ENCODE measurements around the gene DACH1. TPM values are rescaled to one million over a fixed set of nuclear protein-coding genes. Genes with fewer than 3 reads are reported as not detected.
"Not testable (repeated sequence)": the region's sequence is repeated elsewhere in the genome, so short reads cannot be mapped to it uniquely, and the experiment has no call there.

DACH1 gene
- total RNA-seq = 31.0 TPM

DNA sequence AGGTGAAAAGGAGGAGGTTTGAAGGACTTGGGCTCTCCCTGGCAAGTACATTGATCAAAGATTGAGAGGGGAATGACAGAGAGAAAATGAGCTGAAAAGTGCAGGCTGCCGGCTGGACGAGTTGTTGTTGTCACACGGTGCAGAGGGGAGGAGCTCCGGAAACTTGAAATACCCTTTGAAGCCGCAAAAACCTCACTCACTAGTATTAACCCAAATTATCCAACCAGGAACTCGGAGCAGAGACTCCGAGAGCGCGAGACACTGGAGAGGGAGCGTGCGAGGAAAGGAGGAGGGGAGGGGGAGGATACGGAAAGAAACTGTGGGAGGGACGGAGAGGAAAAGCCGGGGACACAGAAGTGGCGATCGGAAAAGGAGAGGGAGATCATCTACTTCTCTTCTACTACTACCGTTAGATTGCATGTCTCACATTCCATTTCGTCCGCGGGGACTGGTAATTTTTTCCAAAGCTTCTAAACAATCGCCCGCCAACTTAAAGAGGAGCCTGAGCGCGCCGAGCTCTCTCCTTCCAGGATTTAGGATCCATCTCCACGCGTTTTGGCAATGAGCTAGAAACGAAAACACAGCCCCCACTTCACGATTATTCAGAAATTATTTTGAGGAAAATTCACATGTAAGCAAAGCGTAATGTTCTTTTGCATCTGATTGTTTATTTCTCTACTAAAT lies at the start of gene DACH1:
DACH1 (minus strand) TSS at position 74 of the 684 bp plus-strand sequence.
- DNase-seq (ENCODE audit: low spot score) = peak; percentile 89

DNA sequence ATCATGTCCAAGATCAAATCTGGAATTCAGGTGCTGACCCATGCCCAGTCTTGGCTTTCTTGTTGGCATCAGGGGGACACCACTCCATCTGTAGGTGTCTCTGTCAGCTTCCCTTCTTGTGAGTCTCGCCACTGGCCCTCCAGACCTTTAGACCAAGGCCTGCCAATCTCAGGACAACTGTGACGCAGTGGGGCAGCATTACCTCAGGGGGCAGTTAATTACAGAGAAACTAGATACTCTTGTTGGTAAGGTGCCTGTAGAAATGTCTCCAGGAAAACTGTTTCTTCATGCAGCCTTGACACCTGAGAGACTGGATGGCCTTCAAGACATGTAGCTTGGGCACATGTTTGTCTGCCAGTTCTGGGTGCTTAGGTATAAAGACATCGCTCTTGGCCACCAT lies 46.7 kb upstream of the DACH1 start:
- no peak for DNase-seq (ENCODE audit: low spot score)

DNA sequence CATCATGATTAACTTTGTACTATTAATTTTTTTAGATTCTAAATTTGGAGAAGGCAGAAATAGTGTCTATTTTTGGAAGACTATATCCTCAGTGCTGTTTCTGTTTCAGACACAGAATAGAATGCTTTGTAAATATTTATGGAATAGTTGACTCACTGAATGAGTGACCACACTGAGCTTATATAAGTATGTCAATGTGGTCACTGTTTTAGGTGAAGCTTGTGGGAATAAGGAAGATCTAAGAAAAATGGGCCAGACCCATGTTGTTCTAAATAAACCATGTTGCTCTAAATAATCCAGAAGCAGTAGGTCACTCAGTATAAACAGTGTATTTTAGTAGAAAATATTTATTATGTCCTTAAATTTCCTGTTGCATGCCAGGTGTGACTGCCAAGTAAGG lies 45.5 kb upstream of the DACH1 start:
- no peak for DNase-seq (ENCODE audit: low spot score)

DNA sequence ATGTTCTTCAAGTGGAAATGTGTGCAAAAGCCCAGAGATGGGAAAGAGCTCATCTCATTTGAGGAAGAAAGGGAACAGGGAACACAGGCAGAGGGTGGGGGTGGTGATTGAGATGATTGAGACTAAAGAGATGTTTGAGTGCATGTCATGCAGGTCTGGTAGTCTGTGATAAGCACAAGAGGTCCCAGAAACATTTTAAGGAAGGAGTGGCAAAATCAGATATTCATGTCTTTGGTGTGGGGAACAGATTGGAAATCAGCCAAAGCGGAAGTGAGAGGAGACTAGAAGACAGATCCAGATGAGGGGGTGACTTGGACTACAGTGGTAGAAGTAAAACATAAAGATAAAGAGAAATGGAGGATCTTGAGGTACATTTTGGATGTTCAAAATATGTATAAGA lies 39.4 kb upstream of the DACH1 start:
- no peak for DNase-seq (ENCODE audit: low spot score)

DNA sequence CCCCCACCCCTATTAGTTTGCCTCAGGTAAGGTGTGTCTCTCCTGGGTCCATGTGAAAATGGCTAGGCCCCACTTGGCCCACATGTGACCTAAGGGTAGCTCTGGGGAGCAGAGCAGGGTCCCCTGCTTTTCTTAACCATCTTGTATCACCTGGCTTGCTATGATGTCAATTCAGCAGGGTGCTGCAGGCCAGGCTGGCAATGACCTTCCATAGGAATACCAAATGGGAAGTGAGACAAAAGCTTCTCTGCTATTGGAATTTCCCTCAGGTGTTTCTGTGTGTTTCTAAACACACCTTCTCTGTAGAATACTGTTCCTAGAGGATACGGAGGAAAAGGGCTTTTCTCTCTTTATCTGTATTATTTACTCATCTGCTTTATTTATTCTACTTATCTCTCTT lies 35.7 kb upstream of the DACH1 start:
- no peak for DNase-seq (ENCODE audit: low spot score)

DNA sequence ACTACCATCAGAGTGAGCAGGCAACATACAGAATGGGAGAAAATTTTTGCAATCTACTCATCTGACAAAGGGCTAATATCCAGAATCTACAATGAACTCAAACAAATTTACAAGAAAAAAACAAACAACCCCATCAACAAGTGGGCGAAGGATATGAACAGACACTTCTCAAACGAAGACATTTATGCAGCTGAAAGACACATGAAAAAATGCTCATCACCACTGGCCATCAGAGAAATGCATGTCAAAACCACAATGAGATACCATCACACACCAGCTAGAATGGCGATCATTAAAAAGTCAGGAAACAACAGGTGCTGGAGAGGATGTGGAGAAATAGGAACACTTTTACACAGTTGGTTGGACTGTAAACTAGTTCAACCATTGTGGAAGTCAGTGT lies 26.5 kb upstream of the DACH1 start:
- not testable (repeated sequence) for DNase-seq (ENCODE audit: low spot score)

DNA sequence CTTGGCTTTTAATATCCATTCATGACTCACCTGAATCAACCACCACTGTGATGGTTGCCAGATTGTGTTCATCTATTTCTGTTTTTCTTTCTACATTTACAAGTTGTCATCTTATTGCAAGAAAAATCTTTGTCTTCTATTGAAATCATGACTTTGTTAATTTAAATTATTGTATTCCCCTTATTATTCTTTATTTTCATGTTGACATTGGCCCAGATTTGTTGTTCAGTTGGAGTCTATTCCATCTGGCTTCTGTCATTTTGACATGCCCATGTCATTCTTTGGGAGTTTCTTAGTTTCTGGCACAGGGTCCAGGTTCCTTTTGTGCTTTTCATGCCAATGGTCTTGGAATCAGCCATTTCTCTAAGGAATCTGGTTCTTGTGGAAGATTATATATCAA lies 19.9 kb upstream of the DACH1 start:
- no peak for DNase-seq (ENCODE audit: low spot score)

DNA sequence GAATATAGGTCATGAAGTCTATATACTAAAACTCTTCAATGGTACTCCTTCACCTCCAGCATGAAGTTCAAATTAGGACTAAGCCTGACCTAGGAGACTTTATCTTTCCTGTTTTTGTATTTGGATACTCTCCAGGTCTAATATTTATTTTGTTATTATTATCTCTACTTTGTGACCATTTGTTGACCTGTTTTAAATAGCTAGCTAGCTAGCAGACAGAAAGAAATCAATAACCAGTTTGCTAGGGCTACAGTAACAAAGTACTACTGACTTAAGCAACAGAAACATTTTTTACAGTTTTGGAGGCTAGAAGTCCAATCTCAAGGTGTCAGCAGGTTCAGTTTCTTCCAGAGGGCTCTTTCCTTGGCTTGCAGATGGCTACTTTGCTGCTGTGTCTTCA lies 15.1 kb upstream of the DACH1 start:
- DNase-seq (ENCODE audit: low spot score) = no peak

DNA sequence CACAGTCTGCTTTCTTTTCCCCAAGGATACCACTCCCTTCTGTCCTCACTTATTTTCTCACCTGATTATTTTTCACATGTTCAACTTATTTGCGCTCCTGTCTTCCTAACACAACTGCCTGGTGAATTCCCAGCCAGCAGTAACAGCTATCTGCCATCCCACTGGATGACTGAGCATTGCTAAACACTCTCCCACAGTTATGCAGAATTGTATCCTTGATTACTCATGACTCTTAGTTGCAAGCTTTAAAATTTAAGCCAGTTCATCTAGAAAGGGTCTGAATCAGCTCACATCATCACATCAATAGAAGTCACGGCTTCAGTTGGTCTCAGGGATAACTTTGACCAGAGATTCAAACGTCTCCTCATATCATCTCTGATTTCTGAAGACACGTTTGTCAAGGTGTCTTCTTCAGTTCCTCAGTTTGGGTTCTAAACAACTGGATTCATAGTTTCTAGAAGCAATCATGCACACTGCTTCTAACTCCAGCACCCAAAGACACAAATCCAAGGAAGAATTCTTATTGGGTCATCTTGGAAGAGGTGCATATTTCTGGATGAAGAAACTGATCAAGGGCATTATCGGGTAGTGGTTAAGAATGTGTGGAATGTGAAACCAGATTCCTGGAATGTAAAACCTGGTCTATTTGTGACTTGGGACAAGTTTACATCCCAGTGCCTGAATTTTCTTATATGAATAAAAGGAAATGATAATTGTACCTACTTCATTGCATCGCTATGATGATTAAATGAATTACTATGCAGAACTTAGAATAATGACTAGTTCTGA lies 13.9 kb upstream of the DACH1 start:
- no peak for DNase-seq (ENCODE audit: low spot score)

DNA sequence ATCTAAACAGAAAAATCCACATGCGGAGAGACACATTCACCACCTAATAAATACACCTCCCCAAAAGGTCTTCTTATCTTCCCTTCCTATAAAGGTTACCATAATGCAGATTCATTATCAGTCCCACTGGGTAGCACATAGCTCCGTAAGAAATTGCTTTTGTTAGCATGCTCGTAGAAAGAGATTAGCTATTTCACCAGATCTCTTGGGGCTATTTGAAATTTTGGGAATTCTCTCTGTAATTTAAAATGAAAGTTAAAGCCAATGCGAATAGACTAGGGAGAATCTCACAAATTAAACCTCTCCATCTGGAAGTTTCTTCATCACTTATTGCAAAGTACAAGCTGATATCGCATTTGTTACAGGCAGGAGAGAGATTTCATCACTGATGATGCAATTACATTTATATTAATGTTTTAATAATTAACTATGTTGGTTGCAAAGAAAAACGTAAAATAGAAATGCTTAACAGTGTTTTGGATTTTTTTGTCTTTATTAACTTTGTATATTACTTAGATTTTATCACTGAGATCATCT lies 12.9 kb upstream of the DACH1 start:
- no peak for DNase-seq (ENCODE audit: low spot score)

DNA sequence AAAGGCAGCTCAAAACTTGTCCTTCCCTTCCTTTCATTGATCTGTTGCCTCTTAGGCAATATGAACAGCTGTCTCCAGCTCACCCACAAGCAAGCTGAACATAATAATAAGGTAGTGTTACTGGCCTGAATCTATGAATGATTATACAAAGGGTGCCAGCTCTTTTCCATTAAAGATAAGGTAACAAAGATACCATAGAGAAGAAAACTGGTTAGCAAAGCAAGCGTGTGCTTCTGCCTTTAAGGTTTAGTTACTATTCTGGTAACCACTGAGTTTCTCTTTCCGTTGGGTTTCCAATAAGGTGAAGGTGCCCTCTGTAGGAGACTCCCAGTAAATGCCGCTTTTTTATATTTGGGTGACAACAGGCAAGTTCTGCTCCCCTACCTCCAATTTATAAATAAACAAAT lies 12.1 kb upstream of the DACH1 start:
- DNase-seq (ENCODE audit: low spot score) = peak; percentile 26

DNA sequence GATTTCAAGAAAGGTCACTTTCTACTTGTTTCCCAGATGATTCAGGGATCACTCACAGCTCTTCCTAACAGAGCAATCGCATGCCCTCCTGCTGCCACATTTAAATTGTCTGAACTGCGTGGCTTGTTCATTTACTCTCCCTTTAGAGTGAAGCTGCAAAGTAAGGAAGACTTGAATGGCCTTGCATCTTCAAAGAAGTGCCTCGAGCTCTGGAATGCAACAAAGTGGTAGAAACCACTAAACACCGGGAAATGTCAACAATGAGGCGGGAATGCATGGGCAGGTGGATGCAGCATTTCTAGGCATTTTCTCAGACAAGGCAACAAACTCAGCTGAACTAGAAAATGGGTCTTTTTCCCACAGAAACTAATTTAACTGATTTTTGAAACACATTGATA lies 10.3 kb upstream of the DACH1 start:
- no peak for DNase-seq (ENCODE audit: low spot score)

DNA sequence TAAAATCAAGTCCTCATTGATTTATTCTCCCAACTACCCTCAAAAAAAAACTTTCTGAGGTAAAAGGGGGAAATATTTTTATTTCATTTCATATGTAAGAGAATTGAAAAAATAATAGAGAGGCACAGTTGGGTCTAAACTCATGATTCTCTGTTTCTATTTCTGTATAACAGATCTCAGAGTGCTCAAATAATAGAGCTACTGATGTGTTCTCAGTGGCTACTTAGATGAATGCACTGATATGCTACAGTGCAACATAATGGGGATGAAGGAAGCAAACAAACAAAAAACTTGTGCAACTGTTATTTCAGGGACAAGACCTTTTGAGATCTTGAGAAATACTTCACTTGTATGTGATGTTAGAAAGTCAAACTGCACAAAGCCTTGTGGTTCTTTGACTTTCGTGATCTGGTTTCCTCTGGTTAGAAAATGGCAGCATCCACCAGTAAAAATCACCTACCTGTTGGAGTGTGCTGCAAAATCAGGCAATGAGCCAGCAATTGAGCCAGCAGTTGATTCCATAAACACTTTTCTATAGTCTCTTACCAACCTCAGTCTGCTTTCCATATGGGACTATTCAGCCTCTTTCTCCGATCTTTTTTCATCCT lies 9.7 kb upstream of the DACH1 start:
- no peak for DNase-seq (ENCODE audit: low spot score)

DNA sequence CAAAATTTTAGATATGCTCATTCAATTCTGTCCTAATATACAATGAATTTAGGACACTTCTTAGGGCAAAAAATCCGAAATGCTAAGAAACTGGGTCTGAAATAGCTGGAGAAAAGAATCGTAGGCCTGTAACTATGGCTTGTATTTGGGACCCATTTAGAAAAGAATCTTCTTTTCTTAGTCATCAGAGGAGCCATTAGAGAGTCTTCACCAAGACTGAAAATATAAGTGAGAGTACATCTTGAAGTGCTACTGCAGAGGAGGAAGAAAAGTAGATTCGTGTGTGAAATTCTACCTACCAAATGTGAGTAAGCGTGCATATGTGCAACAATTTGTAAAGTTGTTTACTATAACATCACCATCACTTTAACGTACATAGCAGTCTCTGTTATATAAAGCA lies 8.8 kb upstream of the DACH1 start:
- DNase-seq (ENCODE audit: low spot score) = no peak

DNA sequence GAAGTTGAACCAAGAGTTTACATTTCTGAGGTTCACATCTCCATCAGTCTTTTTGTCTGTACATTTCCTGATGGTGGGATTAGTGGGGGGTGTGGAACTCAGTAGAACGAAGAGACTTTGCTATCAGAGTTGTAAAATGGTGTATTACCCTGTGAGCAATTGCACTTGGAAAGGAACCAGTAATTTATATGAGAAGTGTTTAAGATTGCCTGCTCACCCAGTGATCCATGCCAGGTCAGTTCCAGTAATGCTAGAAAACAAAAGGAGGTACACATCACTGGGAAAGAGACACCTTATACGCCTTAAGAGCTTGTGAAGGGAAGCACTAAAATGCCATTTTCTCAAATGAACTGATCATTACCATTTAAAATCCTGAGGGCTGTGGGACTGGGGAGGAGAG lies 7.5 kb upstream of the DACH1 start:
- DNase-seq (ENCODE audit: low spot score) = no peak

DNA sequence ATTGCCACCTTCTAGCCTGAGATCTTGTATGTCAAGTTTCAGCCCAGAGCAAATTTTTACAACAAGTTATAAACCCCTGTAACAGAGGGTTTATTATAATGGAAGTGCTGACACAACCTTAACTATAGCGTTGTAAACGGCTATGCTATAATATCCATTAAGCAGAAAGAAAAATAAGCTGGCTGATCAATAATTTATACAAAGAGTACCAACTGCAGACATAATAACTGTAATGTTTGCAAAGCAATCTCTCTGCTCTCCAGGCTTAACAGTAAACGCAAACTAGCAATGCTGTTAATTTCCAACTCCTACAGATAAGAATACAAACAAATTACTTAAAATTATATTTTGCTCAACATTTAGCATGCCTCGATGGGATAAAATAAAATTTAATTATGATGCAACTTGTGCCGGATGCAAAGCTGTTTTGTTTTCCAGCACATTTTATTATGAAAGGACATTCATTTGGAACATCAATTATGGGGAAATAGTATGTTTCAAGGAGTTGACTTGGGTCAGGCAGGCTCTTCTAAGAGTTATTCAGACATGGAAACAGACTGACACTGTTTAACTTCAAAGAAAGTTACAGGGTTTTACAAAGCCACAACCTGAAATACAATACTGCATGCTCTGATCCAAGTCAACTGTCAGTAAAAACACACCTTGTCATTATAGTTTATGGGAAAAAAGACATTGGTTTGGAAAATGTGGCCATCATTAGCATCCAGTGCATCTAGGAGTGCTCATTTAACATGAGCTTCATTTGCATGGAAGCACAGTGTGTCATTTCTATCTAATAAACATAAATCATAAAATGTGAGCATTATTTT lies 6.6 kb upstream of the DACH1 start:
- no peak for DNase-seq (ENCODE audit: low spot score)

DNA sequence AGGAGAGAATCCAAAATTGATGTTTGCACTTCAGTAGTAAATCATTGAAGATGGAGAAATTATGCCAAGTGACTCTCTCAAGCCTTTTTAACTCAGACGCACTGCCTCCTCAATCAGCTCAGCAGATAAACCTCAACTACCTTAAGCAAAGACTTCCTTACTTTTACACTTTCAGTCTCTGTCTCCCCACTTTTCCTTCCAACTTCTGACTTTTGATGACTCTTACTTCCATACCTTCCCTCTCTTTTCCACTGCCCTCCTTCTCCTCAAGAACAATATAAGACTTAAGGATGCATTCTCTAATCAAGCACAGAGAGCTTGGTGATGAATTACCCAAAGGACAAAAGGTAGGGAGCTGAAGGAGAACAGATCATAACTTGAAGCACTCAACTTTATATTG lies 4.8 kb upstream of the DACH1 start:
- DNase-seq (ENCODE audit: low spot score) = no peak

DNA sequence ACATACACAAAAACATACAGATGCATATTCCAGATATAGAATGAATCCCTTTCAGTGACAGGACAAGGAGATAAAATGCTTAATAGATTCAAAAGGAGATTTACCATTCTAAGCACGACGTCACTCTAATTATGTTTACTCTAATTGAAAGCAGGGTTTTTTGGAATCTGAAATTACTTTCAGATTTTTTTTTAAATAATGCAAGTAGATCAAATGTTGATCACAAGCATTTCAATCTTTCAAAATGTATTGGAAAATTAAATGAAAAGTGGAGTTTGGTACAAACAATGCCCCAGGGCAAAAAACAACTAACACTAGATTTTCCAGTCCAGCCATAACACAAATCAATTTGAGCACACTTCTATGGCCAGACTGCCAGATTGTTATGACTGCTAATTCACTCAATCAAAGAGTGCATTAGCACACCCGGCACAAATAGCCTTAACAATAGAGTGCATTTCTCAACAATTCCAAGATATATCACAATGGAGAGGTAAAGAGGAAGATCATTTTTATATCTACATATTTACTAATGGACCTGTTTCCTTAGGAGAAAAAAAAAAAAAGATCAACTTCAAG lies 4.3 kb upstream of the DACH1 start:
- no peak for DNase-seq (ENCODE audit: low spot score)

DNA sequence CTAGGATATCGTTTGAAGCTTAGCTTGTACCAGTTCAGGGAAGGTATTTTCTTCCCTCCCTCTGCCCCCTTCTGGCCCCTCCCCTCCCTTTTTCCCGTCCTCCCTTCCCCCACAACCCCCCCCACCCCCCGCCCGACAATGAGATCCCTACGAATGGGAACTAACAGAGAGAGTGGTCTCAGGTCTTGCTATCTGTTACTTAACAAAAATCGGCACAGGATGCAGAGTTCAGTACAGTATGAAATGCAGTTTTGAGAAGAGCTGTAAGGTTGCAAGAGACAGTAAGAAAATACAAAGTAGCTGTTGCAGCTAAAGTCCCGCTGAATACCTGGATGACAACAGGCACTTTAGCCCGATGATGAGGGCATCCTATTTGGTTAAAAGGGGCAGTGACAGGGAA lies 3.1 kb upstream of the DACH1 start:
- no peak for DNase-seq (ENCODE audit: low spot score)

DNA sequence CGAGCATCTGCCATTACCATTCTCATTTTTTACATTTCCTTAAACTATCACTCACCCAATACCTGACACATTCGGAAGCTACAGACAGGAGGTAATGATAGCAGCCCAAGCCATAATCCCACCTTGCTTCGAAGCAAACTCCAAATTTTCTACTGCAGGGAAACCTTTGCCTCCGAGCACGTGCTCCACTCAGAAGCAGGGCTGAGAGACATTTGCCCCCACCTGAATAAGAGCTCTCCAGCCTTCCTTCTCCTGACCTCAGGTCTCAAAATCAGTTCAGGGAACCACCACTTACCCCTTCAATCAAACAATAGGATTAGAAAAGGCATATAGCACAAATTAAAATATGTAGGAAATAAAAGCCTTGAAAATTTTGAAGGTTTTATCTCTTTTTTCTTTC lies 2.3 kb upstream of the DACH1 start:
- no peak for DNase-seq (ENCODE audit: low spot score)

DNA sequence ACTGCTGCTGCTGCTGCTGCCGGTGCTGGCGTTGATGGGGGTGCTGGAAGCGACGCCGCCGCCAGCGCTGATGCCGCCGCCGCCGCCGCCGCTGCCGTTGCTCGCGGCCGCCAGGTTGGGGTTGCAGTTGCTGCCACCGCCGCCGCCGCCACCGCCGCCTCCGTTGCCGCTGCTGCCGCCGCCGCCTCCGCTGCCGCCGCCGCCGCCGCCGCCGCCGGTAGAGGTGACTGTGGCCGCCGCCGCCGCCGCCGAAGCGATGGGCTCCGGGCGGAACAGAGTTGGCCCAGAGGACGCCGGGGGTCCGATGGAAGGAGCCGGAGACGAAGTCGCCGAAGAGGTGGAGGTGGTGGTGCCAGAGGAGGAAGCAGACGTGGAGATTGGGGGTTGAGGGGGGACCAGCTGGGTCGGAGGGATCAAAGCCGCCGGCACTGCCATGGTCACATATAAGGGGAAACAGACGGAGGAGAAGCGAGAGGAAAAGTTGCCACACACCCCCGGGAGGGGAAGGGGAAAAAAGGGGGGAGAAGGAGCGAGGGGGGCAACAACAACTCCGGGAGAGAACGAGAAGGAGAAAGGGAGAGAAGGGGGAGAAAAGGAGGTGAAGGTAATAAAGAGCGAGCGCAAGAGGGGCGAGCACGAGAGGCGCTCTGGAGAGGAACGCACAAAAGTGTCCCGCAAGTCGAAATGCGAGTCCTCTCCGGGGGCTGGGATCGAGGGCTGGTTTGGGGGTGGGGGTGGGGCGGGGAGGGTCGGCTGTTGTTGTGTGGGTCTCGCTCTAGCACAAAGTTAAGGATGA lies 471 bp downstream of the DACH1 start:
- DNase-seq (ENCODE audit: low spot score) = no peak
